ENCODE measurements around the gene MCMBP. TPM values are rescaled to one million over a fixed set of nuclear protein-coding genes. Genes with fewer than 3 reads are reported as not detected.
"Not testable (repeated sequence)": the region's sequence is repeated elsewhere in the genome, so short reads cannot be mapped to it uniquely, and the experiment has no call there.

Gene MCMBP
- total RNA-seq, 1 donor from 2014 or later: 62.7 TPM

- DNase-seq: peak; percentile 73
Observed at GRCh38 chr10:119872860-119873681, 428 bp upstream of the MCMBP start.

- no peak for DNase-seq
Observed at GRCh38 chr10:119871881-119872609, 598 bp downstream of the MCMBP start.

DNA sequence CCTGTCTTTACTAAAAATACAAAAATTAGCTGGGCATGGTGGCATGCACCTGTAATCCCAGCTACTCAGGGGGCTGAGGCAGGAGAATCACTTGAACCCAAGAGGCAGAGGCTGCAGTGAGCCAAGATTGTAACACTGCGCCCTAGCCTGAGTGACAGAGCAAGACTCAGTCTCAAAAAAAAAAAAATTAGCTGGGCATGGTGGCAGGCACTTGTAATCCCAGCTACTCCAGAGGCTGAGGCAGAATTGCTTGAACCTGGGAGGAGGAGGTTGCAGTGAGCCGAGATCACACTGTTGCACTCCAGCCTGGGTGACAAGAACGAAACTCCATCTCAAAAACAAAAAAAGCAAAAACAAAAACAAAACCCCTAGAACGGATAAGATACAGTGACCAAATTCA, 3.2 kb downstream of the MCMBP start:
- not testable (repeated sequence) for DNase-seq

DNA sequence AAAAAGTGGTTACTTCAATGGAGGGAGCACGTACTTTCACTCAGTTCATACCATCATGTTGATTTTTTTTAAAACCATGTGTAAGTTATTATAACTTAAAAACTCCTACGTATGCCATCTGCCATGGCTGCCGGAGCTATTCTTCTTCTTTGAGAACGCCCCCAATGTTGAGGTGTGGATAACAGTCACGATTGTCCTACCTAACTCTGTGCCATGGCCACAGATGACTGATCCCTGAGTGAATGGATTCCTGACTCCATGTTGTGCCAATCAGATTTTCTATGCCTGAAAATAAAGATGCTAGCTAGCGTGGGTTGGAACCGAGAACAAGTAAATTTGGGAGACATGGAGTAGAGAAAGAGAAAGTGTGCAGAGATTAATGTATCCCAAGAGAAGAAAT, 5.3 kb downstream of the MCMBP start:
- DNase-seq: peak; percentile 2

DNA sequence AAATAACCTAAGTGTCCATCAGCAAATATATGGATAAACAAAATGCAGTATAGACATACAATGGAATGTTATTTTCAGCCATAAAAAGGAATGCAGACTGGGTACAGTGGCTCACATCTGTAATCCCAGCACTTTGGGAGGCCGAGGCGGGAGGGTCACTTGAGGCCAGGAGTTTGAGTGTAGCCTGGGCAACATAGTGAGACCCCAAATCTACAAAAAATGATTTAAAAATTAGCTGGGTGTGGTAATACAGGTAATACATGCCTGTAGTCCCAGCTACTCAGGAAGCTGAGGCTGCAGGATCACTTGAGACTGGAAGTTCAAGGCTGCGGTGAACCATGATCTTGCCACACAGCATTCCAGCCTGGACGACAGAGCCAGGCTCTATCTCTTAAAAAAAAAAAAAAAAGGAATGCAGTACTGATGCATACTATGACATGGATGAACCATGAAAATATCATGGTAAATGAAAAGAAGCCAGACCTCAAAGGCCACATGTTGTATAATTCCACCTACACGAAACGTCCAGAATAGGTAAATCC, 6.9 kb downstream of the MCMBP start:
- no peak for DNase-seq

DNA sequence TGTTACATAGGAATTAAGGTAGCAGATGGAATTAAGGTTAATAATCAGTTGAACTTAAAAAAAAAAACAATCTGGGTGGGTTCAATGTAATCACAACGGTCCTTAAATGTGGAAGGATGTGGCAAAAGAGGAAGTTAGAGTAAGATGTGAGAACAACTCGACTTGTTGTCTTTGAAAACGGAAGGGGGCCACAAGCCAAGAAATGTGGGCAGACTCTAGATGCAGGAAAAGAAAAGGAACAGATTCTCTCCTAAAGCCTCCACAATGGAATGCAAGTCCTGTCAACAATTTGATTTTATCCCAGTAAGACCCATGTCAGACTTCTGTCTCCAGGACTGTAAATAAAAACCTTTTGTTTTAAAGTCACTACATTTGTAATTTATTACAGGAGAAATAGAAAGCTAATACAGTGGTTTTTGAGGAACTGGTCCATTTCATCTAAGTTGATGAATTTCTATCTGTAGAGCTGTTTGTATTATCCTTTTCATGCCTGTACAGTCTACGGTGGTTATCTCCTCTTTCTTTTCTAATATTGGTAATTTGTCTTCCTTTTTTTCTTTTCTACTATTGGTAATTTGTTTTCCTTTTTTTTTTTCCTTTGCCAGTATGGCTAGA, 8.6 kb downstream of the MCMBP start:
- DNase-seq: no peak

DNA sequence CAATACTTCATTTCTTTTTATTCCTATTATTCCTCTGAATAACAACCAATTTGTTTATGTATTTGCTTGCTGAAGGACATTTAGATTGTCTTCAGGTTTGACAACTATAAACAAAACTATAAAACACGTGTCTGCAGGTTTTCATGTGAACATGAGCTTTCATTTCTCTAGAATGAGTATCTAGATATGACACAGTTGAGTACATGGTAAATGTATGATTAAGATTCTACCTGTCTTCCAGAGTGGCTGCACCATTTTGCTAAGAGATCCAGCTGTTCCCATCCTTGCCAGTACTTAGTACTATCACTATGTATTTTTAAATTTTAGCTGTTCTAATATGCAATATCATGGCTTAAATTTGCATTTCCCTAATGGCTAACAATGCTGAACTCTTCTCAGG, 10.1 kb downstream of the MCMBP start:
- DNase-seq: no peak

DNA sequence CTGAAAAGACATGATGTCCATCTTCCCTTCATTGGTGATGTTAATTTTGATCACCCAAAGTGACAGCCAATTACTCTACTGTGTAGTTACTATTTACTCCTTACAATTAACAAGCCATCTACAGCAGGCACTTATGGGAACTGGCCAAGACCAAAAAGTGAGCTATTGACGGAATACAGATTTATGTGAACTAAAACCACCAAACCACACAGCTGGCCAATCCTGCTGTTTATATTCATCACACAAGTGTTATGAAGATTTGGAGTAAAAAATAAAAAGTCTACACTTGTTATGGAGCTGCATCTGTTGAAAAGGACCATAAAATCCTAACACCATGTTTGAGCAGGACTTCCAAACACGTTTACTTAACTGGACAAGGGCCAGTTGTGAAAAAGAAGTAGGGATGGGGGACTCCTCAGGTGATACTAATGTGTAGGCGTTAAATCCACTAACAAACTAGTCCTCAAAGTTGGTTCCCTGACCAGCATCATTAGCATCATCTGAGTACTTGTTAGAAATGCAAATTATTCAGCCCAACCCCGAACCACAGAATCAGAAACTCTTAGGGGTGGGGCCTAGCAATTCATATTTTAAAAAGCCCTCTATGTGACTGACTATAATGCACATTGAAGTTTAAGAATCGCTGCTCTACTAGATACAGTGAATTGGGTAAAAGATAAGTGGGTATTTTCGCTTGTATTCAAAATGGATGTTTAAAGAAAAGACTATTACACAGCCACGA, 11.6 kb downstream of the MCMBP start:
- DNase-seq: no peak

GRCh38 chr10:119859420-119860258, 13.0 kb downstream of the MCMBP start:
- DNase-seq: no peak

- DNase-seq: no peak
Observed at GRCh38 chr10:119858063-119858462, 14.6 kb downstream of the MCMBP start.

- no peak for DNase-seq
Observed at GRCh38 chr10:119853574-119853973, 19.1 kb downstream of the MCMBP start.

- no peak for DNase-seq
Observed at GRCh38 chr10:119852822-119853221, 19.8 kb downstream of the MCMBP start.

DNA sequence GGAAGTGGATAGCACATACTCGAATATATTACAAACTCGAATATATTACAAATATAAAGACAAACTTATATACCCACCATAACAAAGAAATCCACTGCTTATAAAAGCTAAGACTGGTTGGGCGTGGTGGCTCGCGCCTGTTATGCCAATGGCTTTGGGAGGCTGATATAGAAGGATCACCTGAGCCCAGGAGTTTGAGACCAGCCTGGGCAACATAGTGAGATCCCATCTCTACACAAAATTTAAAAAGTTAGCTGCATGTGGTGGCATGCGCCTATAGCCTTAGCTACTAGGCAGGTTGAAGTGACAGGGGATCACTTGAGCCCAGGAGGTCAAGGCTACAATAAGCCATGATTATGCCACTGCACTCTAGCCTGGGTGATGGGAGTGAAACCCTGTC, 20.4 kb downstream of the MCMBP start:
- no peak for DNase-seq

DNA sequence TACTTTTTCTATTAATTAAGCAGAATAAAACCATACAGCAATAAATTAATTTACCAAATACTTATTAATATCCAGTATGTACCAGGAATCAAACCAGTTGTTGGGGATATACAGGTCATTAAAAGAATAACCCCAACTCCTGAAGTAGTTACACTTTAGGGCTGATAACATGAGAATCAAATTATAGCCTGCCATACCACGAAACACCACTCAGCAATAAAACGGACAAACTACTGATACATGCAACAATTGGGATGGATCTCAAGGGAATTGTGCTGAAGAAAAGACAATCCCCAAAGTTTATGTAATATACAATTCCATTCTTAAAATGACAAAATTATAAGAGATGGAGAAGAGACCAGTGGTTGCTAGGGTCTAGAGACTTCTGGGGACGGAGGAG, 22.7 kb downstream of the MCMBP start:
- no peak for DNase-seq

- no peak for DNase-seq
Observed at GRCh38 chr10:119849031-119849789, 23.4 kb downstream of the MCMBP start.

DNA sequence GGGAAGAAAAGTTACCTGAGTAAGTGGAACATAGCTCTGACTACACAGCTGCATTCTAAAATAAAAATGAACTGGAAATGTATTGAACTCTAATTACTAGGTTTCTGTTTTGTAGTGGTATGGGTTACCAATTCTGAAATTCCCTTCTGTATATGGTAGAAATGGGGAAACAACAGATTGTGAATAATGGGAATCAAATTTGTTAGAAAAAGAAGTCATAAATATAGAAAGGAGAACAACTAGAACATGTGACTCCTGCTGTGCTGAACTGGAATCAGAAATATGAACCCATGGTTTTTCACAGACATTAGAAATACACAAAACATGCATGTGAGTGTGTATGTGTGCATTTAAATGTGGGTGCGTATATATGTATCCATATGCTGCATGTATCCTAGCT, 27.0 kb downstream of the MCMBP start:
- DNase-seq: no peak

- no peak for DNase-seq
Observed at GRCh38 chr10:119834188-119834587, 38.5 kb downstream of the MCMBP start.

GRCh38 chr10:119832951-119833350, 39.7 kb downstream of the MCMBP start:
- DNase-seq: no peak

DNA sequence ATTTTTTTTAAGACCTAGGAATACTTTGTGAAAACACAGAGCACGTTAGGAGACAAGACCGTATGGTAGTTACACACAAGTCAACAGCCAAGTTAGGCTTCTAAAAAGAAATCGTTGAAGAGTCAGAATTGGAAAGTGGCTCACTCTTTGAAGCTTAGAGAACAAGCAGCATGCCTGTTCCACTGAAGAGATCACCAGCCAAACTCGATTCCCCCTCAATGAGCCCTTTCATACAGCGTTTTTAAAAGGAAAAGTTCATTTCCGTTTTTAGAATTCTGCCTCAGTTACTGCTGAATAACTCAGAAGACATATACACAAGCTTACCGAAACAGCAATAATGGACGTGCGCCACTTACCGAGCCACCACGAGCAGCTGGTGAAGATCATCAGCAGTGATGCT, 41.0 kb downstream of the MCMBP start:
- no peak for DNase-seq

GRCh38 chr10:119830851-119831250, 41.8 kb downstream of the MCMBP start:
- no peak for DNase-seq

GRCh38 chr10:119829429-119829828, 43.2 kb downstream of the MCMBP start:
- no peak for DNase-seq
